ENCODE measurements around the gene EFCAB12. TPM values are rescaled to one million over a fixed set of nuclear protein-coding genes. Genes with fewer than 3 reads are reported as not detected.
A peak's percentile ranks its signal among the peaks of the same experiment; 100 is the strongest.

The EFCAB12 gene
- total and polyA plus RNA-seq, 8 donors: 0.47 to 5.7 (median 3.7) TPM

- peak in 2 of 4 donors; percentile 52 to 55 for DNase-seq
- intact Hi-C loops (cut with DNase I): no loop called here
- Histone ChIP-seq H3K4me3 (no peak overlapping the region), H3K4me1 (peaks cover 0 to 10% of the 10 kb centered on the region in 2 donors), H3K9me3 (peaks cover 0 to 5% of the 10 kb centered on the region in 2 donors), H3K27me3 (no peaks in the 10 kb centered on the region), H3K27ac (no peak overlapping the region), H3K36me3 (peaks cover 0 to 27% of the 10 kb centered on the region in 2 donors)
- TF ChIP-seq CTCF (IDR thresholded peaks at IDR 0.05): peak; percentile 71 to 72
- peak; percentile 88 for ATAC-seq
Observed at GRCh38 chr3:129383292-129383860, 45.1 kb downstream of the EFCAB12 start.

- H3K36me3 ChIP-seq: peaks cover 0 to 17% of the 10 kb centered on the region in 2 donors
- H3K4me1 ChIP-seq: peaks cover 0 to 3% of the 10 kb centered on the region in 2 donors
- intact Hi-C loops (cut with DNase I): no loop called here
- no peak for TF ChIP-seq CTCF (IDR thresholded peaks at IDR 0.05)
- H3K9me3 ChIP-seq: peaks cover 0 to 9% of the 10 kb centered on the region in 2 donors
- DNase-seq (no peak), ATAC-seq (no peak)
- H3K27ac ChIP-seq: no peak overlapping the region
- H3K27me3 ChIP-seq: no peaks in the 10 kb centered on the region
- no peak overlapping the region for H3K4me3 ChIP-seq
Observed at GRCh38 chr3:129382366-129382765, 46.1 kb downstream of the EFCAB12 start.

GRCh38 chr3:129379582-129380358, 48.7 kb downstream of the EFCAB12 start:
- no peak for TF ChIP-seq CTCF (IDR thresholded peaks at IDR 0.05)
- Histone ChIP-seq H3K4me1 (no peaks in the 10 kb centered on the region), H3K27me3 (no peaks in the 10 kb centered on the region), H3K36me3 (peaks cover 0 to 3% of the 10 kb centered on the region in 2 donors), H3K4me3 (no peak overlapping the region), H3K27ac (no peak overlapping the region), H3K9me3 (peaks cover 0 to 9% of the 10 kb centered on the region in 2 donors)
- no peak for ATAC-seq
- DNase-seq: no peak
- intact Hi-C loops (cut with DNase I): no loop called here

- H3K27ac ChIP-seq: no peak overlapping the region
- H3K4me3 ChIP-seq: no peak overlapping the region
- no peak for TF ChIP-seq CTCF (IDR thresholded peaks at IDR 0.05)
- peaks cover 0 to 3% of the 10 kb centered on the region in 2 donors for H3K36me3 ChIP-seq
- DNase-seq (no peak), ATAC-seq (no peak)
- H3K4me1 ChIP-seq: no peaks in the 10 kb centered on the region
- H3K27me3 ChIP-seq: no peaks in the 10 kb centered on the region
- intact Hi-C loops (cut with DNase I): no loop called here
- peaks cover 0 to 9% of the 10 kb centered on the region in 2 donors for H3K9me3 ChIP-seq
Observed at GRCh38 chr3:129378949-129379348, 49.5 kb downstream of the EFCAB12 start.

- no peak for DNase-seq
Observed at GRCh38 chr3:129377615-129378014, 50.8 kb downstream of the EFCAB12 start.

More at GRCh38 chr3:129377615-129378014, 50.8 kb downstream of the EFCAB12 start:
- ATAC-seq: no peak
- no peak overlapping the region for H3K4me3 ChIP-seq
- intact Hi-C loops (cut with DNase I): no loop called here
- H3K9me3 ChIP-seq: peaks cover 0 to 9% of the 10 kb centered on the region in 2 donors
- H3K4me1 ChIP-seq: no peaks in the 10 kb centered on the region
- H3K27ac ChIP-seq: no peak overlapping the region
- peaks cover 0 to 3% of the 10 kb centered on the region in 2 donors for H3K36me3 ChIP-seq
- TF ChIP-seq CTCF (IDR thresholded peaks at IDR 0.05): no peak
- H3K27me3 ChIP-seq: no peaks in the 10 kb centered on the region

All from left lung (tissue), 10 donors.